ENCODE results near the gene PDZD7. TPM values are rescaled to one million over a fixed set of nuclear protein-coding genes. Genes with fewer than 3 reads are reported as not detected.
A peak's percentile ranks its signal among the peaks of the same experiment; 100 is the strongest.

PDZD7 gene
- total RNA-seq, 1 experiment from 2014 or later: 1.8 TPM

GRCh38 chr10:101054351-101054750 is 23.4 kb upstream of the PDZD7 start:
- POLR2A ChIA-PET: interaction anchor here (0.6 kb wide), 2 partner anchors 69 to 159 kb away, joined by 3 to 6 read pairs; no protein-coding TSS in a partner anchor
- TF ChIP-seq POLR2AphosphoS5 (IDR thresholded peaks at IDR 0.05; ENCODE audit: low read depth, low read length): no peak
- TF ChIP-seq REST (IDR thresholded peaks at IDR 0.05; ENCODE audit: insufficient read depth in 1 of 2, low read depth in 2 of 2, low read length in 1 of 2): no peak
- TF ChIP-seq TCF7L2 (IDR thresholded peaks at IDR 0.05; ENCODE audit: low read depth, low read length): no peak
- TF ChIP-seq SIN3A (IDR thresholded peaks at IDR 0.05; ENCODE audit: borderline replicate concordance, insufficient read depth, low read depth, low read length): no peak
- no peak for TF ChIP-seq CTCF (IDR thresholded peaks at IDR 0.05)
- no peak for ATAC-seq
- H3K9me3 ChIP-seq (ENCODE audit: control insufficient read depth, insufficient read depth, low read depth, low read length): no peaks in the 10 kb centered on the region
- no peak overlapping the region for H3K4me3 ChIP-seq (ENCODE audit: low read depth in 2 of 2, low read length in 2 of 2)
- peaks cover 25% of the 10 kb centered on the region for H3K4me1 ChIP-seq (ENCODE audit: control insufficient read depth, insufficient read depth, low read length)
- no peak overlapping the region for H3K27ac ChIP-seq (ENCODE audit: low read length)
- intact Hi-C loops (cut with micrococcal nuclease; ENCODE audit: unreplicated experiment) (no loop called here), in situ Hi-C loops (cut with HindIII; ENCODE audit: low pct_unique_long_range_greater_than_20kb, low sequenced_read_pairs) (no loop called here)
- CTCF ChIA-PET: no interaction called here
- no TSS peak for BruUV-seq (replicated peaks)
- H3K27me3 ChIP-seq (ENCODE audit: control insufficient read depth, insufficient read depth, low read length): no peaks in the 10 kb centered on the region
- no peaks in the 10 kb centered on the region for H3K36me3 ChIP-seq (ENCODE audit: control insufficient read depth, insufficient read depth, low read length)
- DNase-seq (ENCODE audit: low read depth, low spot score): no peak

GRCh38 chr10:101053516-101053915 is 22.6 kb upstream of the PDZD7 start:
- no peaks in the 10 kb centered on the region for H3K36me3 ChIP-seq (ENCODE audit: control insufficient read depth, insufficient read depth, low read length)
- no peaks in the 10 kb centered on the region for H3K9me3 ChIP-seq (ENCODE audit: control insufficient read depth, insufficient read depth, low read depth, low read length)
- BruUV-seq (replicated peaks): no TSS peak
- no peak for ATAC-seq
- in situ Hi-C loops (cut with HindIII; ENCODE audit: low pct_unique_long_range_greater_than_20kb, low sequenced_read_pairs): no loop called here
- H3K4me1 ChIP-seq (ENCODE audit: control insufficient read depth, insufficient read depth, low read length): peaks cover 20% of the 10 kb centered on the region
- no peak overlapping the region for H3K27ac ChIP-seq (ENCODE audit: low read length)
- TF ChIP-seq SIN3A (IDR thresholded peaks at IDR 0.05; ENCODE audit: borderline replicate concordance, insufficient read depth, low read depth, low read length): no peak
- H3K4me3 ChIP-seq (ENCODE audit: low read depth in 2 of 2, low read length in 2 of 2): no peak overlapping the region
- H3K27me3 ChIP-seq (ENCODE audit: control insufficient read depth, insufficient read depth, low read length): no peaks in the 10 kb centered on the region
- ChIA-PET CTCF (no interaction called here), POLR2A (no interaction called here)
- intact Hi-C loops (cut with micrococcal nuclease; ENCODE audit: unreplicated experiment): no loop called here
- DNase-seq (ENCODE audit: low read depth, low spot score): no peak

- Histone ChIP-seq H3K27ac (ENCODE audit: low read length) (peak overlapping the region; percentile 15; the same call in 1 of the 2 replicates), H3K4me1 (ENCODE audit: control insufficient read depth, insufficient read depth, low read length) (peaks cover 20% of the 10 kb centered on the region), H3K36me3 (ENCODE audit: control insufficient read depth, insufficient read depth, low read length) (no peaks in the 10 kb centered on the region), H3K9me3 (ENCODE audit: control insufficient read depth, insufficient read depth, low read depth, low read length) (no peaks in the 10 kb centered on the region), H3K27me3 (ENCODE audit: control insufficient read depth, insufficient read depth, low read length) (no peaks in the 10 kb centered on the region), H3K4me3 (ENCODE audit: low read depth in 2 of 2, low read length in 2 of 2) (no peak overlapping the region)
- in situ Hi-C loops (cut with HindIII; ENCODE audit: low pct_unique_long_range_greater_than_20kb, low sequenced_read_pairs) (no loop called here), intact Hi-C loops (cut with micrococcal nuclease; ENCODE audit: unreplicated experiment) (no loop called here)
- POLR2A ChIA-PET: interaction anchor here (0.8 to 1.7 kb wide), 3 partner anchors 9 to 10 kb away, joined by 3 to 5 read pairs (median 5); partner anchors contain the start of gene KAZALD1
- BruUV-seq (replicated peaks): no TSS peak
- no peak for TF ChIP-seq SIN3A (IDR thresholded peaks at IDR 0.05; ENCODE audit: borderline replicate concordance, insufficient read depth, low read depth, low read length)
- DNase-seq (ENCODE audit: low read depth, low spot score) (no peak), ATAC-seq (peak; percentile 56)
- CTCF ChIA-PET: interaction anchor here (1.2 to 3.9 kb wide), 5 partner anchors 8 to 90 kb away, joined by 5 to 49 read pairs (median 14); partner anchors contain the start of gene TLX1
These were observed 21.4 kb upstream of the PDZD7 start for GRCh38 chr10:101052285-101052684.
